KMS-11 (cell line): Measurements from ENCODE around the gene ASMTL.

ENCODE experiments used
- H2AFZ ChIP-seq: fragments of 200-600 bp; sonication (generic); 2 replicates; pipeline ENCODE4 v1.6.1; 2016; ENCODE audit warnings: antibody characterized with exemption, mixed run types, low read depth
- H3K27ac ChIP-seq: fragments of 200-600 bp; sonication (generic); 2 replicates; pipeline ENCODE4 v1.6.1; 2016; ENCODE audit warnings: mild to moderate bottlenecking, mixed run types
- H3K27me3 ChIP-seq: fragments of 200-600 bp; sonication (generic); 2 replicates; pipeline ENCODE4 v1.6.1; 2017; ENCODE audit warnings: mild to moderate bottlenecking, low read depth, mixed run types, moderate library complexity; ENCODE audit not compliant: insufficient read depth
- H3K36me3 ChIP-seq: fragments of 200-600 bp; sonication (generic); 2 replicates; pipeline ENCODE4 v1.6.1; 2017; ENCODE audit warnings: mild to moderate bottlenecking, mixed run types; ENCODE audit not compliant: insufficient read depth
- H3K4me1 ChIP-seq: fragments of 200-600 bp; sonication (generic); 2 replicates; pipeline ENCODE4 v1.6.1; 2016; ENCODE audit warnings: mild to moderate bottlenecking, low read depth, mixed run types; ENCODE audit not compliant: poor library complexity, severe bottlenecking
- H3K4me2 ChIP-seq: fragments of 200-600 bp; sonication (generic); 2 replicates; pipeline ENCODE4 v1.7.0; 2016; ENCODE audit warnings: mild to moderate bottlenecking, mixed run types
- H3K4me3 ChIP-seq: fragments of 200-600 bp; sonication (generic); IDR thresholded peaks from 2 replicates; pipeline ENCODE4 v1.6.1; 2017; ENCODE audit warnings: low read depth, low read length, mixed read lengths; ENCODE audit not compliant: insufficient read depth
- H3K79me2 ChIP-seq: fragments of 200-600 bp; sonication (generic); 2 replicates; pipeline ENCODE4 v1.6.1; 2016; ENCODE audit warnings: low read depth, mixed run types; ENCODE audit not compliant: insufficient read depth
- H3K9ac ChIP-seq: fragments of 200-600 bp; sonication (generic); 2 replicates; pipeline ENCODE4 v1.6.1; 2016; ENCODE audit warnings: mild to moderate bottlenecking, mixed run types
- H4K20me1 ChIP-seq: fragments of 200-600 bp; sonication (generic); 2 replicates; pipeline ENCODE4 v1.6.1; 2016; ENCODE audit warnings: mild to moderate bottlenecking, mixed run types; ENCODE audit not compliant: insufficient read depth
- TF ChIP-seq, protein P1 (sequence below): fragments of 200-600 bp; sonication (generic); conservative IDR thresholded peaks from 2 replicates; pipeline ENCODE4 v1.6.1; 2017; ENCODE audit warnings: low read depth, mild to moderate bottlenecking, antibody characterized with exemption, low read length, moderate library complexity, mixed read lengths

Gene ASMTL

DNA sequence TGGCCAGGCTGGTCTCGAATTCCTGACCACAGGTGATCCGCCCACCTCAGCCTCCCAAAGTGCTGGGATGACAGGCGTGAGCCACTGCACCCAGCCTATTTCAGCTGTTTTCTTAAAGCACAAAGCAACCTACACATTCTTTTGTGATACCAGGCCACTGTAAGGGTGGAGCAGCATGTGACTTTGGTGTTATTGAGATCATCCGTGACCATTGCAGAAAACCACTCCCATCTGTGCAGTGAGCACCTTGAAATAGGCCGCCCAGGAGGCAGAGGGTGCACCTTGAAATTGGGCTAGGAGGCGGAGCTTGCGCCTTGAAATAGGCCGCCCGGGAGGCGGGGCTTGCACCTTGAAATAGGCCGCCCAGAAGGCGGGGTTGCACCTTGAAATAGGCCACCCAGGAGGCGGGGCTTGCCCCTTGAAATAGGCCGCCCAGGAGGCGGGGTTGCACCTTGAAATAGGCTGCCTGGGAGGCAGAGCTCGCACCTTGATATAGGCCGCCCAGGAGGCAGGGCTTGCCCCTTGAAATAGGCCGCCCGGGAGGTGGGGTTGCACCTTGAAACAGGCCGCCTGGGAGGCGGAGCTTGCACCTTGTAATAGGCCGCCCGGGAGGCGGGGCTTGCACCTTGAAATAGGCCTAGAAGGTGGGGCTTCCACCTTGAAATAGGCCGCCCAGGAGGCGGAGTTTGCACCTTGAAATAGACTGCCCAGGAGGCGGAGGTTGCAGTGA lies 51.8 kb downstream of the ASMTL start:
- Histone ChIP-seq H3K36me3 (no peaks in the 10 kb centered on the region), H4K20me1 (no peaks in the 10 kb centered on the region)

DNA sequence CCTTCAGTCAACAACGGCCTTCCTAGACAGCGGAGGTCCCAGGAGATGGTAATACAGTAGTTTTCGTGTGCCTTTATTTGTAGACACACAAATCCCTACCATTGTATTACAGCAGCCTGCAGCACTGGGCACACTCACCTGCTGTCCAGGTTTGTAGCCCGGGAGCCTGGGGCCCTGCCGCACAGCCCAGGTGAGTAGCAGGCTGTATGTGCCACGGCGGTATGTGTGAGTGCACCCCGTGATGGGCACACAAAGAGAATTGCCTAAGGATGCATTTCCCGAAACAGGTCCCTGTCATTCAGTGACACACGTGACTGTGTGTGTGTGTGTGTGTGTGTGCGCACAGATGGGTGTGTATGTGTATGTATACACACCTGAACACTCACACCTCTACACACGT lies 52.7 kb downstream of the ASMTL start:
- TF ChIP-seq, protein P1, sequence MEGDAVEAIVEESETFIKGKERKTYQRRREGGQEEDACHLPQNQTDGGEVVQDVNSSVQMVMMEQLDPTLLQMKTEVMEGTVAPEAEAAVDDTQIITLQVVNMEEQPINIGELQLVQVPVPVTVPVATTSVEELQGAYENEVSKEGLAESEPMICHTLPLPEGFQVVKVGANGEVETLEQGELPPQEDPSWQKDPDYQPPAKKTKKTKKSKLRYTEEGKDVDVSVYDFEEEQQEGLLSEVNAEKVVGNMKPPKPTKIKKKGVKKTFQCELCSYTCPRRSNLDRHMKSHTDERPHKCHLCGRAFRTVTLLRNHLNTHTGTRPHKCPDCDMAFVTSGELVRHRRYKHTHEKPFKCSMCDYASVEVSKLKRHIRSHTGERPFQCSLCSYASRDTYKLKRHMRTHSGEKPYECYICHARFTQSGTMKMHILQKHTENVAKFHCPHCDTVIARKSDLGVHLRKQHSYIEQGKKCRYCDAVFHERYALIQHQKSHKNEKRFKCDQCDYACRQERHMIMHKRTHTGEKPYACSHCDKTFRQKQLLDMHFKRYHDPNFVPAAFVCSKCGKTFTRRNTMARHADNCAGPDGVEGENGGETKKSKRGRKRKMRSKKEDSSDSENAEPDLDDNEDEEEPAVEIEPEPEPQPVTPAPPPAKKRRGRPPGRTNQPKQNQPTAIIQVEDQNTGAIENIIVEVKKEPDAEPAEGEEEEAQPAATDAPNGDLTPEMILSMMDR = no peak
- Histone ChIP-seq H3K4me3 (no peak overlapping the region), H3K9ac (no peak overlapping the region), H3K4me1 (no peaks in the 10 kb centered on the region), H3K27ac (no peak overlapping the region), H3K4me2 (no peak overlapping the region), H2AFZ (no peak overlapping the region), H3K36me3 (no peaks in the 10 kb centered on the region), H3K27me3 (no peaks in the 10 kb centered on the region), H4K20me1 (no peaks in the 10 kb centered on the region), H3K79me2 (no peaks in the 10 kb centered on the region)

More for the DNA sequence above, 51.8 kb downstream of the ASMTL start:
- no peaks in the 10 kb centered on the region for H3K79me2 ChIP-seq
- no peak overlapping the region for H2AFZ ChIP-seq
- no peak overlapping the region for H3K4me3 ChIP-seq
- no peaks in the 10 kb centered on the region for H3K27me3 ChIP-seq
- TF ChIP-seq, protein P1 = no peak
- no peak overlapping the region for H3K4me2 ChIP-seq
- H3K27ac ChIP-seq = no peak overlapping the region
- no peak overlapping the region for H3K9ac ChIP-seq
- H3K4me1 ChIP-seq = no peaks in the 10 kb centered on the region

DNA sequence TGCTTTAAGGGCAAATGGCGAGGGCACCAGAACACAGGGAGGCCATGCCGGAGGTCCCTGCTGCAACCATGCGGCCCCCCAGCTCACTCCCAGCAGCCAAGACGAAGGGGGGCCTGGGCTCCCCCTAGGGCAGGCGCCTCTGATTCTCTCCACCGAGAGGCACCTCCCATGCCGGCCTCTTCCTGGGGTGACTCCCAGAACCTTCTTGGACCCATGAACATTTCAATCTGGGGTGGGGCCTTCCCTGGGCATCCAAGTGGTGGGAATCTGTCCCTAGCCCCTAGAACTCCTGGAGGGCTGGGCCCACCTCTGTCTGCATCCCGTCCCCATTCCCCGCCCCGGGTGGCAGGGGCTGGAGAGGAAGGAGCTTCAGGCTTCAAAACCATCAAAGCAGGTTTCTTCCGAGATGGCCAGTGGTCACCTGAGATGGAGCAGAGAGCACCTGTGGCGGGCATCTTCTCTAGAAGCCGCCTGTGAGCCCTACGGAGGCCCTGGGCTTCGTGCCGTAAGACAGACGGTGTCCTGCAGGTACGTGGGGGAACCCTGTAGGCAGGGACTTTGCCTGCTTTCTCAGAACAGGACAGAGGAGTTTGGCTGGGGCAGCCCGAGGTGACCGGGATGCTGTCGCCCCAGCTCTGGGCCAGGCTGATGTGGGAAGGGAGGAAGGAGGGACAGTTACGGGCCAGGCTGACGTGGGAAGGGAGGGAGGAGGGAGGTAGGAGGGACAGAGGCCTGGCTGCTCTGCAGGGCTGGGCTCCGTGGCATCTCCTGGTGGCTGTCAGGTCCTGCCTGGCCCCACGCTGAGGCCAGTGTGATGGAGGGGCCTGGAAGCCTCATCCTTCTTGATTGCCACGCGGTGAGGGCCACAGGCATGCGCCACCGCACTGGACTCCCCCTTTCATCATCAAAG lies 54.0 kb downstream of the ASMTL start:
- no peak overlapping the region for H3K9ac ChIP-seq
- H3K27me3 ChIP-seq = no peaks in the 10 kb centered on the region
- no peak overlapping the region for H3K27ac ChIP-seq
- no peaks in the 10 kb centered on the region for H3K36me3 ChIP-seq
- no peak overlapping the region for H3K4me3 ChIP-seq
- H3K4me2 ChIP-seq = no peak overlapping the region
- H3K79me2 ChIP-seq = no peaks in the 10 kb centered on the region
- H3K4me1 ChIP-seq = no peaks in the 10 kb centered on the region
- H4K20me1 ChIP-seq = no peaks in the 10 kb centered on the region
- no peak overlapping the region for H2AFZ ChIP-seq
- TF ChIP-seq, protein P1 = no peak

DNA sequence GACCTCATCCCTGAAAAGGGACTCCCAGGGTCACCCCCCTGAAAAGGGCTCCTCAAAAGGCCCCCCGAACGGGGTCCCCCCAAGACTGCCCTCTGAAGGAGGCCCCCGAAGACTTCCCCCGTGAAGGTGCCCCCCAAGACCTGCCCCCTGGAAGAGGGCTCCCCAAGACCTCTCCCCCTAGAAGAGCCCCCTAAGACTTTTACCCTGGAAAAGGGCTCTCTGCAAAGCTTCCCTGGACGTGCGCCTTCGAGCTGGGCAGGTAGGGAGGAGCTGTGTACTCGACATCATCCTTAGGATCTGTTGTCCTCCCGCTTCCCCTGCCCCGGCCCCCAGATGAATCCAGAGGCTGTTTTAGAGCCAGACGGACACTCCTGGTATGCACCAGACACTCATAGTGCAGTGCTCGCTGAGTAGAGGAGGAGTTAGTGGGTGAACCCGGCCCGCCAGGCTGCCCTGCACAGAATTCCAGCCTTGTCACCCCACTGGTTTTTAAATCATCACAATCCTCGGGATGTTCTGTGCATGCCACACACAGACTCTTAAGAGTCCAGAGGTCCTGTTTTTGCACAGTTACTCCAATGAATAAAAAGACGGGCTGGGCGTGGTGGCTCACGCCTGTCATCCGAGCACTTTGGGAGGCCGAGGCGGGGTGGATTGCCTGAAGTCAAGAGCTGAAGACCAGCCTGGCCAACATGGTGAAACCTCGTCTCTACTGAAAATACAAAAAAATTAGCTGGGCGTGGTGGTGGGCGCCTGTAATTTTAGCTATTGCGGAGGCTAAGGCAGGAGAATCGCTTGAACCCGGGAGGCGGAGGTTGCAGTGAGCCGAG lies 55.1 kb downstream of the ASMTL start:
- Histone ChIP-seq H3K27me3 (no peaks in the 10 kb centered on the region), H3K9ac (no peak overlapping the region), H3K27ac (no peak overlapping the region), H4K20me1 (no peaks in the 10 kb centered on the region), H3K4me3 (no peak overlapping the region), H3K4me1 (no peaks in the 10 kb centered on the region), H2AFZ (no peak overlapping the region), H3K36me3 (no peaks in the 10 kb centered on the region), H3K4me2 (no peak overlapping the region), H3K79me2 (no peaks in the 10 kb centered on the region)
- TF ChIP-seq, protein P1 = no peak
